ENCODE measurements around the gene NKAIN1. TPM values are rescaled to one million over a fixed set of nuclear protein-coding genes. Genes with fewer than 3 reads are reported as not detected.
"Not testable (repeated sequence)": the region's sequence is repeated elsewhere in the genome, so short reads cannot be mapped to it uniquely, and the experiment has no call there.

The NKAIN1 gene
- total RNA-seq, 2 donors from 2014 or later = not detected

- Mint-ChIP-seq H3K27ac (no peak overlapping the region), H3K36me3 (peaks cover 0 to 7% of the 10 kb centered on the region in 2 donors), H3K9me3 (peaks cover 0 to 7% of the 10 kb centered on the region in 2 donors)
- DNase-seq (ENCODE audit: low spot score in 2 of 2) (no peak), ATAC-seq (no peak)
Measured at GRCh38 chr1:31215065-31215570, 24.6 kb downstream of the NKAIN1 start.

- DNase-seq (ENCODE audit: low spot score in 2 of 2) (no peak), ATAC-seq (no peak)
- Mint-ChIP-seq H3K36me3 (peaks cover 0 to 7% of the 10 kb centered on the region in 2 donors), H3K9me3 (peaks cover 0 to 7% of the 10 kb centered on the region in 2 donors), H3K27ac (no peak overlapping the region)
Measured at GRCh38 chr1:31214316-31215064, 25.2 kb downstream of the NKAIN1 start.

- Mint-ChIP-seq H3K9me3 (peaks cover 0 to 7% of the 10 kb centered on the region in 2 donors), H3K27ac (no peak overlapping the region), H3K36me3 (peaks cover 0 to 7% of the 10 kb centered on the region in 2 donors)
- ATAC-seq (no peak), DNase-seq (ENCODE audit: low spot score in 2 of 2) (no peak)
Measured at GRCh38 chr1:31208361-31208945, 31.2 kb downstream of the NKAIN1 start.

- DNase-seq (ENCODE audit: low spot score in 2 of 2) (no peak), ATAC-seq (no peak)
- peaks cover 0 to 7% of the 10 kb centered on the region in 2 donors for H3K9me3 Mint-ChIP-seq
- no peak overlapping the region for H3K27ac Mint-ChIP-seq
- peaks cover 0 to 7% of the 10 kb centered on the region in 2 donors for H3K36me3 Mint-ChIP-seq
Measured at GRCh38 chr1:31207569-31207968, 32.1 kb downstream of the NKAIN1 start.

- peaks cover 0 to 7% of the 10 kb centered on the region in 2 donors for H3K9me3 Mint-ChIP-seq
- peaks cover 0 to 7% of the 10 kb centered on the region in 2 donors for H3K36me3 Mint-ChIP-seq
- no peak for DNase-seq (ENCODE audit: low spot score in 2 of 2)
- ATAC-seq = no peak
- H3K27ac Mint-ChIP-seq = no peak overlapping the region
Measured at GRCh38 chr1:31207046-31207445, 32.6 kb downstream of the NKAIN1 start.

GRCh38 chr1:31203215-31203614 is 36.5 kb downstream of the NKAIN1 start:
- no peak overlapping the region for H3K27ac Mint-ChIP-seq
- DNase-seq (ENCODE audit: low spot score in 2 of 2) (no peak), ATAC-seq (no peak)
- no peaks in the 10 kb centered on the region for H3K36me3 Mint-ChIP-seq
- H3K9me3 Mint-ChIP-seq = no peaks in the 10 kb centered on the region

- Mint-ChIP-seq H3K9me3 (no peaks in the 10 kb centered on the region), H3K36me3 (no peaks in the 10 kb centered on the region)
Measured at GRCh38 chr1:31201931-31202360, 37.7 kb downstream of the NKAIN1 start.

GRCh38 chr1:31199949-31200348 is 39.7 kb downstream of the NKAIN1 start:
- H3K36me3 Mint-ChIP-seq = no peaks in the 10 kb centered on the region
- DNase-seq (ENCODE audit: low spot score in 2 of 2) = no peak
- no peak overlapping the region for H3K27ac Mint-ChIP-seq
- ATAC-seq = no peak
- no peaks in the 10 kb centered on the region for H3K9me3 Mint-ChIP-seq

More at GRCh38 chr1:31201931-31202360, 37.7 kb downstream of the NKAIN1 start:
- no peak overlapping the region for H3K27ac Mint-ChIP-seq
- DNase-seq (ENCODE audit: low spot score in 2 of 2) = no peak
- no peak for ATAC-seq

- ATAC-seq = no peak
- H3K36me3 Mint-ChIP-seq = no peaks in the 10 kb centered on the region
- H3K9me3 Mint-ChIP-seq = no peaks in the 10 kb centered on the region
- no peak for DNase-seq (ENCODE audit: low spot score in 2 of 2)
- no peak overlapping the region for H3K27ac Mint-ChIP-seq
Measured at GRCh38 chr1:31199236-31199790, 40.4 kb downstream of the NKAIN1 start.

- no peaks in the 10 kb centered on the region for H3K9me3 Mint-ChIP-seq
- no peaks in the 10 kb centered on the region for H3K36me3 Mint-ChIP-seq
- no peak for ATAC-seq
- no peak for DNase-seq (ENCODE audit: low spot score in 2 of 2)
- H3K27ac Mint-ChIP-seq = no peak overlapping the region
Measured at GRCh38 chr1:31198600-31198999, 41.1 kb downstream of the NKAIN1 start.

- DNase-seq (ENCODE audit: low spot score in 2 of 2) (no peak), ATAC-seq (no peak)
- no peaks in the 10 kb centered on the region for H3K9me3 Mint-ChIP-seq
- H3K36me3 Mint-ChIP-seq = no peaks in the 10 kb centered on the region
- no peak overlapping the region for H3K27ac Mint-ChIP-seq
Measured at GRCh38 chr1:31198150-31198549, 41.5 kb downstream of the NKAIN1 start.

GRCh38 chr1:31196685-31197084 is 43.0 kb downstream of the NKAIN1 start:
- H3K36me3 Mint-ChIP-seq = no peaks in the 10 kb centered on the region
- H3K27ac Mint-ChIP-seq = no peak overlapping the region
- ATAC-seq (no peak), DNase-seq (ENCODE audit: low spot score in 2 of 2) (no peak)
- no peaks in the 10 kb centered on the region for H3K9me3 Mint-ChIP-seq

- not testable (repeated sequence) for H3K9me3 Mint-ChIP-seq; H3K36me3 Mint-ChIP-seq; ATAC-seq; DNase-seq (ENCODE audit: low spot score in 2 of 2)
- peak overlapping the region in 1 of 2 donors; percentile 42 for H3K27ac Mint-ChIP-seq
Measured at GRCh38 chr1:31195267-31195666, 44.4 kb downstream of the NKAIN1 start.

GRCh38 chr1:31193729-31194128 is 46.0 kb downstream of the NKAIN1 start:
- DNase-seq (ENCODE audit: low spot score in 2 of 2) (no peak), ATAC-seq (no peak)
- Mint-ChIP-seq H3K27ac (no peak overlapping the region), H3K9me3 (no peaks in the 10 kb centered on the region), H3K36me3 (no peaks in the 10 kb centered on the region)

- Mint-ChIP-seq H3K36me3 (no peaks in the 10 kb centered on the region), H3K9me3 (no peaks in the 10 kb centered on the region), H3K27ac (no peak overlapping the region)
- DNase-seq (ENCODE audit: low spot score in 2 of 2) (no peak), ATAC-seq (no peak)
Measured at GRCh38 chr1:31191281-31191680, 48.4 kb downstream of the NKAIN1 start.

GRCh38 chr1:31189696-31190674 is 49.7 kb downstream of the NKAIN1 start:
- Mint-ChIP-seq H3K36me3 (no peaks in the 10 kb centered on the region), H3K27ac (no peak overlapping the region), H3K9me3 (no peaks in the 10 kb centered on the region)
- no peak for DNase-seq (ENCODE audit: low spot score in 2 of 2)
- ATAC-seq = no peak
